A673 (cell line): ENCODE data around the gene CYP26C1.

Experiments
- CTCF ChIP-seq: fragments of 300-800, 200-600 bp; sonication (generic); conservative IDR thresholded peaks from 2 replicates; pipeline ENCODE4 v1.5.1; 2017; ENCODE audit warnings: low read depth, mild to moderate bottlenecking, antibody characterized with exemption, low read length, moderate library complexity, mixed read lengths
- EZH2 ChIP-seq: fragments of 200-600 bp; sonication (generic); IDR thresholded peaks from 2 replicates; pipeline ENCODE4 v1.6.1; 2017; ENCODE audit warnings: borderline replicate concordance, low read depth, mild to moderate bottlenecking, mixed read lengths, antibody characterized with exemption, low read length; ENCODE audit not compliant: poor library complexity, severe bottlenecking

GRCh38 chr10:93058139-93058538, 2.5 kb upstream of the CYP26C1 start:
- TF ChIP-seq CTCF (no peak), EZH2 (no peak)
